DMS 273 (cell line): ENCODE measurements around the gene PLGRKT.
"Not testable (repeated sequence)": the region's sequence is repeated elsewhere in the genome, so short reads cannot be mapped to it uniquely, and the experiment has no call there.

ENCODE experiments used
- DNase-seq: peaks from one replicate; lab custom pipeline; 2025; ENCODE audit not compliant: unreplicated experiment; lab: John Stamatoyannopoulos, UW

The PLGRKT gene

DNA sequence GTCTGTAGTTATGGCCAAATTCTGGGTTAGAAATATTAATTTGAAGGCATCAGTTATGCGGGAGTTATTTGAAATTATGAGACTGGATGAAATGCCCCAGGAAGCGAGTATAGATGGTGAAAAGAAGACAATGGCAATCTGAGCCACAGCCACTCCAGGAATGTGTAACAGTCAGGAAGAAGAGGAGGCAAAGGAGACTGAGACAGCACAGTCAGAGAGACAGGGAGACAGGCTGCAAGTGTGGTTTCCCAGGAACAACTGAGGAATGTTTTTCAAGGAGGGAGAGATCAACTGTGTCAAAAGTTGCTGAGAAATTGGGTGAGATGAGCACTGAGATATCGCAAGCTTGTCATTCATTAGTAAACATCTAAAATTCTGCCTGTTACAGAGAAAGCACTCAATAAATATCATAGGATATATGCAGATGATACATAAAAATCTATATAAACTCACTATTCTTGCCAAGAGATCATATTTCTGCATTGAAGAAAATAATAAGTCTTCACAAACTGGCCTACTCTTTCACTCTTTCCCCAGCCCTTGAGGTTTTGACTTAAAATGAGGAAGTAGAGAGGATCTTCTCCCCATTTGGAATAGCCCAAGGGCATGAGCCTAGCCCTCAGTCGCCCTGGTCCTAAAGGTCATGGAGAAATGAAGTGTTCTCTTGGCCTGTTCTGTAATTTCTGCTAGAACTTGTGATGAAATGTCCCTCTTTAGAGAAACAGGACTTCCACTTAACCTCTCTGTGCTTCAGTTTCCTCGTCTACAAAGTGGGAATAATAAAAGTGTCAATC is 49.5 kb downstream of the PLGRKT start:
- DNase-seq: no peak

GRCh38 chr9:5384436-5384835 is 53.3 kb downstream of the PLGRKT start:
- DNase-seq: no peak

- no peak for DNase-seq
Observed at GRCh38 chr9:5382479-5382878, 55.2 kb downstream of the PLGRKT start.

GRCh38 chr9:5375790-5376477 is 61.8 kb downstream of the PLGRKT start:
- DNase-seq: no peak

DNA sequence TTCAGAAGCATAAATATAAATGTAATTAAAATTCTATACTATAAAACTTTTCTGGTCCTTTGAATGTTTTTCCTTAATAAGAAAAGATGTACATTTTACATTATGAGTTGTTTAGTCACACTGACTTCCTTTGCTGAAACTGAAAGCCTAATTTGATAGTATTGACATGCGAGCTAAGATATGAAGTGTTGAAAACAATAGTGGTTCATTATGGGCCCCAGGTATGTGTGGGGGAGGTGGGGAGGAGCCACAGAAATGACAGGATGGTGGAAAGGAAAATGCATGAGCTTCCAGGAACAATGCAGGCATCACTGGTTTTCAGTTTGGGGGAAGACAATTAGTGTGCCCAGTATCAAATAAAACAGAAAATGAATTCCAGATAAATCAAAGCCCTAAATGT is 62.6 kb downstream of the PLGRKT start:
- DNase-seq: no peak

DNA sequence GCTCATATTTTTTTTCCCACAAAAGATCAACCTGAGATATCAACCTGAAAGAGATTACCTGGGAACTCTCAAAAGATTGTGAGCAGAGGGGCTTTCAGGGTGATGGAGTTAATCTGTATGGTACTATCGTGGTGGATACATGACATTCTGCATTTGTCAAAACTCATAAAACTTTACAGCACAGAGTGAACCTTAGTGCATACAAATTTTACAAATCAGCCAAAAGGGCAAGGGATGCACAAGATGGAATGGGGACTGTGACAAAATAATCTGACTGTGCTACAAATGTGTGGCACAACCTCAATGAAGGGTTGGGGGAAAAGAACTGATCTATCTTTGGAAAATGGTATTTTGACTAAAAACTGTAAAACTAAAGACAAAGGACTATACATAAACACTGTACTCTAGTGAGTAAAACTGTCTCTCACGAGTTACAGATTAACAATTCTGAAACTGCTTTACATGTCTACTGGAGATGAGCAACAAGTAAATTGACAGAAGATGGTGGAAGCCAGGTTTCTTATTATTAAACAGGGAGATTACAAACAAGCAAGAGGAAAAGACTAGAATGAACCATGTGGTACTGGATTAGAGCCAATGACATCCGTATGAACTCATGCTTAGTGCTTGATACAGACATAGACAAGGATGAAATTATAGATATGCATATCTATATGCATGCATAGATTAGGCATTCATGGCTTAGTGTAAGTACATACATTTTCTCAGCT is 73.3 kb downstream of the PLGRKT start:
- DNase-seq: no peak

DNA sequence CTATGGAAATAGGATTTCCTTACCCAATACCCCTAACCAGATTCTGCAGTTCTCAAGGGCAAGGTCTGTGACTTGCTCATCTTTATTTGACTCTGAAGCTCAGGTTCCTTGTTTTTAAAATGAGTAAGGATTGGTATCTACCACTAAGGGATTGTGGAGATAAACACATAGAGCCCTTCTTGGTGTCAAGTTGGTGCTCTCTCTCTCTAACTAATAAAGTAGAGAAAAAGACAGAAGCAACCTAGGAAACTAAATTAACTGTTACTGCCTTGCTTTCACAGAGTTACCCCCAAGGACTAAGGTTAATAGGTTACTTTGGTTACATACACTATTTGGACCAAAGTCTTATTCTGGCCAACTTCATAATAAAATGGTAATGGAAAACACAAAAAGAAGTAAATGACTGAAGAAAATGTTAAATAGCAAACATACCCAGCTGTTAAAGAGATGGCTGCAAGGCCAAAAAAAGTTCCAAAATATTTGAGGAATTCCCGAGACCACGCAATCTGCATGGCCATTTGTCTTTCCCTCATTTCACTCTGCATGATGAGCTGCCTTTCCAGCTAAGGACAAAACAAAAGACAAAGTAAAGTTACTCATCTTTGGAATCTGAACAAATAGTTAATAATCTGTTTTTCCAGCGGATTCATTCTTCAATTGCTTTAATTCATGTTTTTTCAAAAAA is 76.3 kb downstream of the PLGRKT start:
- no peak for DNase-seq

GRCh38 chr9:5360341-5360740 is 77.4 kb downstream of the PLGRKT start:
- no peak for DNase-seq

- no peak for DNase-seq
Observed at GRCh38 chr9:5357431-5358105, 80.2 kb downstream of the PLGRKT start.

- no peak for DNase-seq
Observed at GRCh38 chr9:5355817-5356216, 81.9 kb downstream of the PLGRKT start.

DNA sequence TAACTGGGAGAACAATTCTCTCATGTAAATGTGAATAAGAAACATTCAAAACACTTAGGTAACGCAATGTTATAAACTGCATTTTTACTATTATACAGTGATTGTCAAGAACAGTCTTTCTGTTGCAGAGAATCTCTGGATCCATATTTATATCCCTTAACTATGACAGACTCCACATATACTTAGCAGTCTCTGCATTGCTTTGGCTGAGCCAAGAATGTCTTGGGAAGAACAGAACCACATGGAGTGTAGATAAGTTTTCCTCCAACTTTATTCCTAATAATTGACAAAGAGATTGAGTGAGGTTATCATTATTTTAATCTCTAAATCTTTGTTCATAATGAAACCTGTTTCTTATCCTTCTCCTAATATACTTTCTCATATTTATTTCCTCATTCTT is 82.5 kb downstream of the PLGRKT start:
- no peak for DNase-seq

DNA sequence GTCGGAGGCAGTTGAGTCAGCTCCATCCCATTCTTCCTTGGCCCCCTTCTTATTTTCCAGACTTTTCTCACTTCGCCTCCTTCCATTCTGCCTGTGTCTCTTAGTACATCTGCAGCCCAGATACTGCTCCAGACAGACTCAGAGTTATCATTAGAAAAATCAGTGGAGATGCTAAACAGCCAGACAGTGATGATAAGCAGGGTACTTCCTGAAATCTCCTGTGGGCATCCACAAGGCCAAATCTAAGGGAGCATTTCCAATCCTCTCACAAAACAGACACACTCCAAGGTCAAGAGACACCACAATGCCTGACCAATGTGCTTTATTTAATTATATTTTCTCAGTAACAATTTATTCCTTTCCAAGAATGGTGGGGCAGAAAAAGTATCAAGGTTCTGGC is 83.5 kb downstream of the PLGRKT start:
- DNase-seq: no peak

DNA sequence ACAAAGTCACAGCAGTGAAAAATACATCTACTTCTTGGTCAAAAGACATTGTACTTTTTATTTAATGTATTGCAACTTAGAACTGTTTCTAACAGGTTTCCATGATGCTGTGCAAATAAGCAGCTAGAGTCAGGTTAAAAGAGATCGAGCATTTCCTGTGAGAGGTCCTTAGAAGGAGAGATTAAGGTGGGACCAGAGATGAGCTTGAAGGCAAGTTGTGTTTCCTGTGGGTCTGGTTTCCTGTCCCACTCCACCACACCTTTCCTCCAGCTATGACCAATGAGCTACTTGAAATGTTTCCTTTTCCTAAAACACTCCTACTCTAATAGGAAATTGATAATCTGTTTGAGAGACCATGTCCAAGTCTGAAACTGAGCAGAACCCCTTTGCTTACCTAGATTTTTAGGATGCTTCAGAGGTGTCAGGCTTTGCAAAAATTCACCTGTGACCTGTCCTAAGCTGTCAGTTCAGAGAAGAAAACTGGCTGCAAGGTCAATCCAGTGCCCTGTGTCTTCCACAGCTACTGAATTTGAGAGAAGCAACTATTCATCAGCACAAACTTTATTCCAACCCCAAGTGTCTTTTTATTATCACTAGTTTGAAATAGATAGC is 85.0 kb downstream of the PLGRKT start:
- no peak for DNase-seq

DNA sequence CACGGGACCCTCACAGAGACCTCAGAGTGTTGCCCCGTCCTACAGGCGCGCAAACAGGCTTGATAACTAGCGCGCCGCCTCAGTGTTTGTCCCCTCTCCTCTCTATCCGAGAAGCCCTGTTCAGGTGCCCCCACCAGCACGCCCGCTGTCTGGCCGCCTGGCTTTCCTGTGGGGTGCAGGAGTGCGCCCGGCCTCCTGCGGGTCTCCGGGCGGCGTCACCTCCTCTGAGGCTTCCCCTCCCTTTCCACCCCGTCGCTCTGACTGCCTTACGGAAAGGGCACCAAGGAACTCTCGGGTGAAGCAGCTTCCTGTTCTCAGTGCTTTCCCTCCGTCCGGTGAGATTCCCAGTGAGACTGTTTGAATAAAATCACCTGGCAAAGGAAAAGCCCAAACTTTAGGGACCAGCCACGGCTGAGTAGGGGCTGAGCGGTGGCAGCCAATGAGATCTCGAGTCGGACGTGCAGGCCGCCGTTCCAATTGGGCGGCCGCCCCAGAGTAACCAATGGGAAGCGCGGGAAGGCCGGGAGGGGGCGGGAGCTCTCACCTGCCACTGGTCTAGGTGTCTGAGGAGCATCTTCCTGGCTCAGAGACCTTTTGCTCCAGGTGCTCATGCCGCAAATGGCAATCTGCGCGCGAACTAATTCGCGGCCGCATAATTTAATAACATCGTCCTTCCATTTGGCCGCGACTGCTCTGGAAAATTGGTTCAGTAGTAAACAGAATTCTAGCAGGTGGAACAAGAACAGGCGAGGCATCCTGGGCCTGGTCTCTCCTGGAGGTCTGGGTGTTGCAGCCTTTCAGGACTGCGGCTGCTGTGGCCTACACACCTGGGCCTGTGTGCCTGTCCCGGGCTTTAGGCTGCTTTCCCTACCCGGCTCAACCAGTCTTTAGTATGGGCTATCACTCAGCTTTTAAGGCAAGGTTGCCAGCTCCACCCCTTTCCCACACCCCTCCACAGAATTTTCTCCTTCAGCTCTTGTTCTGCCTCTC is 98.4 kb downstream of the PLGRKT start, which contains the start of gene RLN1:
TSS of gene RLN1 (minus strand) at position 885 of the 990 bp plus-strand sequence. CDS start at position 755, 130 bp downstream.
- peak; percentile 1 for DNase-seq

DNA sequence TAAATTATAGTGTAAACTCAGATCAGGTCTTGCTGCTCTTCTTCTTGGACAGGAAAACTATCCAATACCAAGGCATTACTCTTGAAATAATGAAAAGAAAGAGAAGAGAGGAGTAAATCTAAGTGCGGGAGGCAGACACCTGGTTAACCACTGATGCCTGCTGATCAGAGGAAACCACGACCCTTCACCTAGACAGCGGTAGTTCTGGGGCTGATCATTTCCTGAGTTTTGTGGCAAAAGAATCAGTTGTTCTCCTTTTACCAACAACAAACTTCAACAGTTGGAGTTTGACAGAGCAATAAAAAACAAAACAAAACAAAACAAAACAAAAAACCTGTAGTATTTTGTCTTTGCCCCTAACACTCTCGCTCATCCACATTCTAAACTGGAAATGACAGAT is 101.0 kb downstream of the PLGRKT start:
- no peak for DNase-seq

DNA sequence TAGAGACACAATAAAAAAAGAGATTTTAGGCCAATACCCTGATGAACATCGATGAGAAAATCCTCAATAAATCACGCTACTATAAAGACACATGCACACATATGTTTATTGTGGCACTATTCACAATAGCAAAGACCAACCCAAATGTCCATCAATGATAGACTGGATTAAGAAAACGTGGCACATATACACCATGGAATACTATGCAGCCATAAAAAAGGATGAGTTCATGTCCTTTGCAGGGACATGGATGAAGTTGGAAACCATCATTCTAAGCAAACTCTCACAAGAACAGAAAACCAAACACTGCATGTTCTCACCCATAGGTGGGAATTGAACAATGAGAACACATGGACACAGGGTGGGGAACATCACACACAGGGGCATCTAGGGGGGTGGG is 106.4 kb downstream of the PLGRKT start:
- DNase-seq: not testable (repeated sequence)

- DNase-seq: no peak
Observed at GRCh38 chr9:5326893-5327548, 110.7 kb downstream of the PLGRKT start.

DNA sequence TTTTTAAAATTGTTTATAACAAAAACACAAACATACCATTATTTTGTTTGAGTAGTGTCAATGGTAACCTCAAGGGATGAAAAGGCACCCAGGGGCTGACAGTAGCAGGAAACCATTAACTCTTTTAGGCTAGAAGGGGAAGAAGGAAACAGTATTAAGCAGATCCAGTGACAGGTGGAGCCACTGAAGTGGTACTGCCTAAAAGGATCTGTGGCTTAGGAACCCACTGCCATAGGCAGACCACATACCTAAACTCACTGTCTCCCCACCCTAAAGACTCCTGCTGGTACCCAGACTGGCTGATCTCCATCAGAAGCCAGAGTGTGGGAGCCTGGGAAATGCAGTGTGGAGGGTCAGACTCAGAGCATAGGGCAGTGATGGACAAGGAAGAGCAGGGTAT is 111.5 kb downstream of the PLGRKT start:
- no peak for DNase-seq

DNA sequence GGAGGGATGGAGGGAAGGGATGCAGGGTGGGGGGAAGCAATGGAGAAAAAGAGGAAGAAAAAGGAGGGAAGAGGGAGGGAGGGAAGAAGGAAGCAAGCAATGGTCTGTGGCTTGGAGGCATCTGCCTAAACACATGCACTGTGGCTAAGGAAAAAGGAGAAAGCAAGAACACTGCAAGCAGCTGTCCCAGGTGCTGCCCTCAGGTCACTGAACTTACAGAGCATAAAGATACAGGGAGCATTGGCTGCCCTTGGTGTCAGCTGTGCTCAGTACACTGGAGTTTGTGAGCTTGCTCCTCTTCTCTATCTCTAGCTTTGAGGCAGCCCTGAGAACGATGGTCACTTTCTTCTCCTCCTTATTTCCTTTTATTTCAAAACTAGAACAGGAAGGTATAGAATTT is 116.1 kb downstream of the PLGRKT start:
- not testable (repeated sequence) for DNase-seq
